ENCODE data around the gene ARHGEF25.
A peak's percentile ranks its signal among the peaks of the same experiment; 100 is the strongest.
"Not testable (repeated sequence)": the region's sequence is repeated elsewhere in the genome, so short reads cannot be mapped to it uniquely, and the experiment has no call there.

The ARHGEF25 gene

DNA sequence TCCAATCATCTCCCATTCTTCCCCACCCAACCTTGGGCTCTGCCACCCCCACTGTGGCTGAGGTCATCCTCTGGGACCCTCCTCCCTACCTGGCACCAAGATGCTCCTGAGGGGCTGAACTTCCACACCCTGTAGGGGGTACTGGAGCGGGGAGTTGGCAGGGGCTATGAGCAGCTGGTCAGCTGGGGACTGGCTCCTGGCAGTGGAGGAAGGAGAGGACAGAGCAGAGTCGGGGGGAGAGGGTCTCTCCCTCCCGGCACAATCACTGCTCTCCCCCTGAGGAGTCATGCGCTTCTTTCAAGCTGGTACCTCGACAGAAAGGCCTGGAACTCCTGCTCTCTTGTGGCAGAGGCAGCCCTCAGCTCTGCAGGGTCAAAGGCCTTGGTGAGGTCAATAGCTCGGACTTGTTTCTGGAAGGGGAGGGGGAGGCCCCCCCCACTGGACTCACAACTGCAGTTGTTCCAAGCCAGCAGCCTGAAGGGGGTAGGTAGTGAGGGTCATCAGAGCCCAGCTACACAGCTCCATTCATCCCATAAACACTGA lies 19.7 kb downstream of the ARHGEF25 start:
- no peak overlapping the region for H3K4me3 ChIP-seq (ENCODE audit: low read depth, low read length)
- TF ChIP-seq, protein P1, sequence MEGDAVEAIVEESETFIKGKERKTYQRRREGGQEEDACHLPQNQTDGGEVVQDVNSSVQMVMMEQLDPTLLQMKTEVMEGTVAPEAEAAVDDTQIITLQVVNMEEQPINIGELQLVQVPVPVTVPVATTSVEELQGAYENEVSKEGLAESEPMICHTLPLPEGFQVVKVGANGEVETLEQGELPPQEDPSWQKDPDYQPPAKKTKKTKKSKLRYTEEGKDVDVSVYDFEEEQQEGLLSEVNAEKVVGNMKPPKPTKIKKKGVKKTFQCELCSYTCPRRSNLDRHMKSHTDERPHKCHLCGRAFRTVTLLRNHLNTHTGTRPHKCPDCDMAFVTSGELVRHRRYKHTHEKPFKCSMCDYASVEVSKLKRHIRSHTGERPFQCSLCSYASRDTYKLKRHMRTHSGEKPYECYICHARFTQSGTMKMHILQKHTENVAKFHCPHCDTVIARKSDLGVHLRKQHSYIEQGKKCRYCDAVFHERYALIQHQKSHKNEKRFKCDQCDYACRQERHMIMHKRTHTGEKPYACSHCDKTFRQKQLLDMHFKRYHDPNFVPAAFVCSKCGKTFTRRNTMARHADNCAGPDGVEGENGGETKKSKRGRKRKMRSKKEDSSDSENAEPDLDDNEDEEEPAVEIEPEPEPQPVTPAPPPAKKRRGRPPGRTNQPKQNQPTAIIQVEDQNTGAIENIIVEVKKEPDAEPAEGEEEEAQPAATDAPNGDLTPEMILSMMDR (IDR thresholded peaks at IDR 0.05; ENCODE audit: low read depth, low read length) = no peak

DNA sequence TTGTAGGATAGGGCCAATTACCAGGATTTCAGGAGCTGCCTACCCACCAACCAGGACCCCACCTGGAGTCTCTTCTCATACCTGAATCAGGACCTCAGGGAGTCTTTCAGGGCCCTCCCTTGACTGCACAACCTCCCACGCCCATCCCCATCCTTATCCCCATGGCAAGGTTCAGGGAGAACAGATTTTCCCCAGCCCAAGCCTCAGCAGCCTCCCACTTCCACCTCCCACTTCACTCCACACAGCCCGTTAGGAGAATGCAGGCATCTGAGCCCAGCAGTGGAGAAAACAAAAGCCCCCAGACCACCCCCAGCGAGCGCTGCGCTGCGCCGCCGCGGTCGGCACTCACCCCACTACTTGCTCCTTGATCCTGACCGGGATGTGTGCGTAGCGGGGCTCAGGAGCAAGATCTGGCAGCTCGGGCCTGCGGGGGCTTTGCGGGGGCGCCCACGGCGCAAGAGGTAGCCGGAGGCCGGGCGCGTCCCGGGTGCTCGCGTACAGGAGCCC lies 20.4 kb downstream of the ARHGEF25 start:
- TF ChIP-seq, protein P1 (IDR thresholded peaks at IDR 0.05; ENCODE audit: low read depth, low read length) = no peak
- H3K4me3 ChIP-seq (ENCODE audit: low read depth, low read length) = peak overlapping the region; percentile 62

DNA sequence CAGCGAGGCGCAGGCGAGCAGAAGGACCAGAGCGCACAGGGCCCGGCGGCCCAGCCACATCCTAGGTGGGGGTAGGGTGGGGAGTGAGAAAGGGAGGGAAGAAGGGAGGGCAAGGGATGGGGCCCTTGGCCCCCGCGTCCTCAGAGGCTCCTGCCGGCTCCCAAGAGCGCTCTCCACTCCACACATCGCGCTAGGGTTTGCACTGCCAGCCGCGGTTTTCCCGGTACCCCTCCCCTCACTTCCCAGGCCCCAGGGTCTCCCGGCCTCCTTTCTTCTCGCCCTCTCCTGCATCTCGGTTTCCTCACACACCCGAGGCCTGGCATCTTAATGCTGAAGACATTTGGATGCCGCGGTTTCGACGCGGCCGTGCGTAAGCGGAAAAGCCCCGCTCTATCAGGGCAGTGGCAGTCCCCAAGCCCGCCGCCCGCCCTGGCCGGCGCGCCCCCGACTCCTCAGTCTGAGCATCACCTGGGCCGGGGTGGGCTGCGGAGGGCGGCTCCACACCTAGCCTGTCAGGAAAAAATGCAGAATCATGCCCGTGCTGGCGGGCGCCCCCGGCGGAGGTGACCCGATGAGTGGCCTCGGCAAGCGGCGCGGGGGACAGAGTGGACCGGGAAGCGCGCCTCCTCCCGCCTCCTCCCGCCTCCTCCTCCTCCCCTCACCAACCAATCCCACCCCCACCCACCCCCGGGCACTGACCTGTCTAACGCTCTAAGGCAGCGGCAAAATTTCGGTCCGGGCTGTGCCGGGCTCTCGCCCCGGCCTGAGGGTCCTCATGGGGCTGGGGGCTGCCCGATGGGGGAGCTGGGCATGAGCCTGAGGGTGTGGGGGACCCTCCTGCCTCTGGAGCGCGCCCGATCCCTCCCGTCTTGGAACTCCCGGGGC lies 21.1 kb downstream of the ARHGEF25 start:
- H3K4me3 ChIP-seq (ENCODE audit: low read depth, low read length) = peak overlapping the region; percentile 62

DNA sequence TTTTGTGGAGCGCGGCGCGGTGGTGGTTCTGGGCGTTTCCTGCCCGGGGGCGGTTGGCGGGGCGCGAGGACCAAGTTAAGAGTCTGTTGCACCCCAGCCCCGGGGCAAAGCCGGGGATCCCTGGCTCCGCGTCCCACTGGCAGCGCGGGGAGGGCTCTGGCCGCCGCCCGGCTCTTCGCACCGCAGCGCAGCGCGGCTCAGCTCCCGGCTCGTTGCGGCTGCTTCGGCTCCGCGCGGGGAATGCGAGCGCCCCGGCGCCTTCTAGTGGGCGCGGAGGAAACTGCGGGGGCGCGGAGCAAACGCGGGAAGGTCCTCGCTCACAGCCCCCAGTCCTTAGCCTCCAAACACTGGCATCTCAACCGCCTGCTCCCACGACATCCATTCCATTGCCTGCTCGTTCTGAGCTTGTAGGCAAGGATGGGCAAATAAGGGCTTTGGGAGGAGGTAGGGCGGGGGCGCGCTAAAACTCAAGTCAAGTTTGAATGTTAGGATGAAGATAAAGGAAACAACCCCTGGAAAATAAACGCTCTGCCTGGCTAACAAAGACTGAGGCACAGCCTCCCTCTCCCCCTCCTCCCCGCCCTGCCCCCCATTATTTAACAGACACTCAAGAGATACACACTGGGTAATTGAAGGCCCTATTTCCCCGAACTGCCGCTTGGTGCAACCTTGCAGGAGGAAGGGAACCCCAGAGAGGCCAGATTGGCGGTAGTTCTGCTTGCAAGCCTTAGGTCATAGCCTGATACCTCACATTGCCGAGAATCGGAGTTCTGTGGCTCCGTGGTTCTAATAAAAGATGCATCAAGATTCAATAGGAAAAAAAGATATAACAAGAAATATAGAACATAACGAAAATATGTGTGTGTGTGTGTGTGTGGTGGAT lies 22.0 kb downstream of the ARHGEF25 start, which contains the start of gene B4GALNT1:
Gene B4GALNT1 (minus strand): TSS at position 244 of the 883 bp plus-strand sequence. CDS start 1,069 bp downstream, outside the sequence.
- peak within 1 kb of the TSS; percentile 62 for H3K4me3 ChIP-seq (ENCODE audit: low read depth, low read length)
- TF ChIP-seq, protein P1 (IDR thresholded peaks at IDR 0.05; ENCODE audit: low read depth, low read length) = peak; percentile 96

More for the DNA sequence above, 21.1 kb downstream of the ARHGEF25 start:
- TF ChIP-seq, protein P1 (IDR thresholded peaks at IDR 0.05; ENCODE audit: low read depth, low read length) = no peak

DNA sequence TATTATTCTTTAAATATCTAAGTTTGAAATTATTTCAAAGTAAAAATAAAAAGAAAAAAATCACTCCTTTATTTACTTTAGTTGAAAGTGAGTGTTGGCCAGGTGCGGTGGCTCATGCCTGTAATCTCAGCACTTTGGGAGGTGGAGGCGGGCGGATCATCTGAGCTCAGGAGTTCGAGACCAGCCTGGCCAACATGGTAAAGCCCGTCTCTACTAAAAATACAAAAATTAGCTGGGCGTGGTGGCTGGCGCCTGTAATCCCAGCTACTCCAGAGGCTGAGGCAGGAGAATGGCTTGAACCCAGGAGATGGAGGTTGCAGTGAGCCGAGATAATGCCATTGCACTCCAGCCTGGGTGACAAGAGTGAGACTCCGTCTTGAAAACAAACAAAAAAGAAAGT lies 25.5 kb downstream of the ARHGEF25 start:
- not testable (repeated sequence) for H3K4me3 ChIP-seq (ENCODE audit: low read depth, low read length)

DNA sequence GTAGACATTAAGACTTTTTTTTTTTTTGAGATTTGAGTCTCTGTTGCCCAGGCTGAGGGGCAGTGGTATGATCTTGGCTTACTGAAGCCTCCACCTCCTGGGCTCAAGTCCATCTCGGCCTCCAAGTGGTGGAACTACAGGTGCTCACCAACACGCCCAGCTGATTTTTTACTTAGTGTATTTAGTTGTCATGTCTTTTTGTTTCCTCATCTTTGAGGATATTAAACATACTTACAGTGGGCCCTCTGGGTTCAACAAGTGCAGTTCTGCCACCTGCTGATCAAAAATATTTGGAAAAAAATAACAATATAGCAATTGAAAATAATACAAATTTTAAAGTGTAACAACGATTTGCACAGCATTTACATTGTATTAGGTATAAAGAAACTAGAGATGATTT lies 26.1 kb downstream of the ARHGEF25 start:
- TF ChIP-seq, protein P1 (IDR thresholded peaks at IDR 0.05; ENCODE audit: low read depth, low read length) = no peak

DNA sequence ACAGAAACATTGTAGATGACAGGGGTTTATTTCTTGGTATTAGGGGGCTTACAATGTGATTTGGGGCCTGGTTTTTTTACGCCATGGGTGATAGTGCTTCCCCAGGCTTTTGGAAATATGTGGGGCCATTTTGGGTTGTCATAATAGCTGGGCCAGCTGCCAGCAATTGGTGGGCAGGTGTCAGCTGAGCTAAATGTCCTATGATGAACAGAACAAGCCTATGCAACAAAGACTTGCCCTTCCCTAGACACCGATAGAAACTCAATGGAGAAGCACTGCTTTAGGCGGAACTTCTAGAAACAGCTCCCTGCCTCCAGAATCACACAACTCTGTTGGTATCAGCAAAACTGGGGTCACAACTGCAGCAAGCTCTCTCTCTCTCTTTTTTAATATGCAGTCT lies 26.9 kb downstream of the ARHGEF25 start:
- TF ChIP-seq, protein P1 (IDR thresholded peaks at IDR 0.05; ENCODE audit: low read depth, low read length) = no peak
- no peak overlapping the region for H3K4me3 ChIP-seq (ENCODE audit: low read depth, low read length)

More for the DNA sequence above, 26.1 kb downstream of the ARHGEF25 start:
- H3K4me3 ChIP-seq (ENCODE audit: low read depth, low read length) = no peak overlapping the region
